SIG-M5 treated with dmso at 0.1 percent for 504 hours (cell line): ENCODE results near the gene TSPAN17.
A peak's percentile ranks its signal among the peaks of the same experiment; 100 is the strongest.
"Not testable (repeated sequence)": the region's sequence is repeated elsewhere in the genome, so short reads cannot be mapped to it uniquely, and the experiment has no call there.

Experiments used
- DNase-seq: peaks from one replicate; lab custom pipeline; 2025; ENCODE audit not compliant: unreplicated experiment; lab: John Stamatoyannopoulos, UW

TSPAN17 gene

GRCh38 chr5:176677209-176677939, 30.1 kb downstream of the TSPAN17 start:
- no peak for DNase-seq

- DNase-seq: no peak
Observed at GRCh38 chr5:176678584-176678983, 31.3 kb downstream of the TSPAN17 start.

- DNase-seq: no peak
Observed at GRCh38 chr5:176679365-176680225, 32.3 kb downstream of the TSPAN17 start.

GRCh38 chr5:176680226-176680563, 32.9 kb downstream of the TSPAN17 start:
- no peak for DNase-seq

- DNase-seq: no peak
Observed at GRCh38 chr5:176682016-176682531, 34.8 kb downstream of the TSPAN17 start.

GRCh38 chr5:176685010-176685409, 37.7 kb downstream of the TSPAN17 start:
- no peak for DNase-seq

- DNase-seq: no peak
Observed at GRCh38 chr5:176687247-176687646, 40.0 kb downstream of the TSPAN17 start.

- DNase-seq: no peak
Observed at GRCh38 chr5:176687881-176688280, 40.6 kb downstream of the TSPAN17 start.

GRCh38 chr5:176690911-176691310, 43.6 kb downstream of the TSPAN17 start:
- DNase-seq: no peak

GRCh38 chr5:176691524-176691923, 44.2 kb downstream of the TSPAN17 start:
- DNase-seq: no peak

GRCh38 chr5:176692326-176692725, 45.0 kb downstream of the TSPAN17 start:
- DNase-seq: no peak

- DNase-seq: no peak
Observed at GRCh38 chr5:176692839-176693476, 45.7 kb downstream of the TSPAN17 start.

- peak; percentile 79 for DNase-seq
Observed at GRCh38 chr5:176693477-176693851, 46.2 kb downstream of the TSPAN17 start.

GRCh38 chr5:176694146-176694545, 46.9 kb downstream of the TSPAN17 start:
- no peak for DNase-seq

GRCh38 chr5:176694631-176695030, 47.3 kb downstream of the TSPAN17 start:
- no peak for DNase-seq

- DNase-seq: no peak
Observed at GRCh38 chr5:176695073-176695472, 47.8 kb downstream of the TSPAN17 start.

GRCh38 chr5:176697267-176697933, 50.1 kb downstream of the TSPAN17 start:
- DNase-seq: no peak

GRCh38 chr5:176697934-176698538, 50.8 kb downstream of the TSPAN17 start:
- DNase-seq: no peak

- not testable (repeated sequence) for DNase-seq
Observed at GRCh38 chr5:176699446-176699845, 52.2 kb downstream of the TSPAN17 start.

- no peak for DNase-seq
Observed at GRCh38 chr5:176700239-176700847, 53.1 kb downstream of the TSPAN17 start.
